NB4 (cell line): Measurements from ENCODE around the gene UBXN1.

Experiments used
- POLR2A ChIP-seq: IDR thresholded peaks from 2 replicates; pipeline ENCODE4 v1.6.1; 2011; ENCODE audit warnings: mild to moderate bottlenecking; ENCODE audit not compliant: insufficient read length; ENCODE audit errors: extremely low read depth
- TF ChIP-seq, protein P1 (sequence below): IDR thresholded peaks from one replicate; pipeline ENCODE4 v1.5.1; 2012; ENCODE audit warnings: low read depth, low read length
- TF ChIP-seq, protein P2 (sequence below): IDR thresholded peaks from 2 replicates; pipeline ENCODE4 v1.6.1; 2011; ENCODE audit warnings: low read depth, low read length

DNA sequence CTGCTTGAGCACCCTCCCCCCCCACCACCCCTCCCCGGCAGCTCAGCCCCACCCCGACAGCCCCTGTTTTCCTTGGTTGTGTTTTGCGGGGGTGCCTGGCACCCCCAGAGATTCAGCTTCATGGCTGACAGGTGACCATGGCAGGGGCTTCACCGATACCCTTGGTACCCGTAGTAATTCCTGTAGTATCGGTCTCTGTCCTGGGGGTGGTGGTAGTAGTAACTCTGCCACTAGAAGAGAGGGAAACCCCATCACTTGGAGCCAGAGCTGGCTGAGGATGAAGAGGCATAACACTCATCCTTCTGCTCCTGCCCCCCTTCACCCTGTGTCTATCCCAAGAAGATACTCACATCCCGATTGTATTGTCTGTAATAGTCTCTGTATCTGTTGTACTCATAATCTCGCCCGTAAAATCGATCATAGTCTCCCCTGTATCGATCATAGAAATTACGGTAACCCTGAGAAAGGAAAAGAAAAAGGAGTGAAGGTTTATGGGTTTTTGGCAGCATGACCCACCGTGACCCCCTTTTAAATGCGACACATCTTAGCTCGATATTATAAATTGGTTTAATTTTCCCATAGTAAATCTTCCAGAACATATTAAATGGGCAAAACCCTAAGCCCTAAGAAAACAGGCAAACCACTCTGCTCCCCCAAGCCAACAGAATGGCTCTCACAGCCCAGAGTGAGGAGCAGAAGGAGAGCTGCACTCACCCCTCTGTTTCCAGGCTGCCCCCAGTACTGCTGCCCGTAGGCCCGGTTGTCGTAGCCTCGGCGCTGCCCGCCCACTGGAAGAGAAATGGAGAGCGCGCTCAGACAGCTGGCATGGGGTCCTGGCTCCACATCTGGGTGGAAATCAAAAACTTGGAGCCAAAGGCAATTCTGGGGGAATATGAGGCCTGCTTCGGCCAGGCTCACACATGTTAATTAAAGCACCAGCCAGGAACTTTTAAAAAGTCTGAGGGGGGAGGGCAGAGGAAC, 36.6 kb upstream of the UBXN1 start:
- TF ChIP-seq, protein P1, sequence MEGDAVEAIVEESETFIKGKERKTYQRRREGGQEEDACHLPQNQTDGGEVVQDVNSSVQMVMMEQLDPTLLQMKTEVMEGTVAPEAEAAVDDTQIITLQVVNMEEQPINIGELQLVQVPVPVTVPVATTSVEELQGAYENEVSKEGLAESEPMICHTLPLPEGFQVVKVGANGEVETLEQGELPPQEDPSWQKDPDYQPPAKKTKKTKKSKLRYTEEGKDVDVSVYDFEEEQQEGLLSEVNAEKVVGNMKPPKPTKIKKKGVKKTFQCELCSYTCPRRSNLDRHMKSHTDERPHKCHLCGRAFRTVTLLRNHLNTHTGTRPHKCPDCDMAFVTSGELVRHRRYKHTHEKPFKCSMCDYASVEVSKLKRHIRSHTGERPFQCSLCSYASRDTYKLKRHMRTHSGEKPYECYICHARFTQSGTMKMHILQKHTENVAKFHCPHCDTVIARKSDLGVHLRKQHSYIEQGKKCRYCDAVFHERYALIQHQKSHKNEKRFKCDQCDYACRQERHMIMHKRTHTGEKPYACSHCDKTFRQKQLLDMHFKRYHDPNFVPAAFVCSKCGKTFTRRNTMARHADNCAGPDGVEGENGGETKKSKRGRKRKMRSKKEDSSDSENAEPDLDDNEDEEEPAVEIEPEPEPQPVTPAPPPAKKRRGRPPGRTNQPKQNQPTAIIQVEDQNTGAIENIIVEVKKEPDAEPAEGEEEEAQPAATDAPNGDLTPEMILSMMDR: no peak
- TF ChIP-seq, protein P2, sequence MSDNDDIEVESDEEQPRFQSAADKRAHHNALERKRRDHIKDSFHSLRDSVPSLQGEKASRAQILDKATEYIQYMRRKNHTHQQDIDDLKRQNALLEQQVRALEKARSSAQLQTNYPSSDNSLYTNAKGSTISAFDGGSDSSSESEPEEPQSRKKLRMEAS: no peak
- TF ChIP-seq POLR2A: no peak
